A549 (cell line): Measurements from ENCODE around the gene MEIKIN. TPM values are rescaled to one million over a fixed set of nuclear protein-coding genes. Genes with fewer than 3 reads are reported as not detected.
A peak's percentile ranks its signal among the peaks of the same experiment; 100 is the strongest.

Experiments
- ATAC-seq, 2 experiments: fragments of 200-7000 bp in 1 of 2; fragments of >200 bp in 1 of 2; cut with Nextera tagmentation in 1 of 2; cut with Tn5 transposase in 1 of 2; 3 replicates each; pipeline versions ENCODE4 v1.8.0 to v1.9.1; 2018 to 2020; ENCODE audit warnings: mild to moderate bottlenecking in 1 of 2, moderate library complexity in 1 of 2
- CTCF ChIA-PET: fragments of 300-600 bp; sonication (Branson Sonifier 250); formaldehyde crosslinking; extraction: SDS; loops from one replicate; lab custom pipeline; 2021; ENCODE audit warnings: antibody characterized with exemption, inconsistent platforms; lab: Yijun Ruan, JAX
- POLR2A ChIA-PET: fragments of 350-600 bp; formaldehyde crosslinking; extraction: SDS; loops from one replicate; lab custom pipeline; 2021; ENCODE audit warnings: antibody characterized with exemption, inconsistent platforms; lab: Yijun Ruan, JAX
- DNase-seq, 2 experiments: peaks; one replicate each; pipeline versions ENCODE4 v3.0.0 to v3.0.0-alpha.2; 2011 to 2016; ENCODE audit warnings: low read depth in 1 of 2, low spot score in 1 of 2
- FAIRE-seq: peaks from 2 replicates; lab custom pipeline; 2011; peaks lifted over from hg19 to GRCh38; lab: Jason Lieb, UNC
- H3K27ac ChIP-seq, 2 experiments: fragments of >200 bp; sonication (Bioruptor Twin); formaldehyde crosslinking; 3 replicates each; pipeline ENCODE4 v1.5.1; 2016 to 2017
- H3K4me1 ChIP-seq: fragments of >200 bp; sonication (Bioruptor Twin); formaldehyde crosslinking; 3 replicates; pipeline ENCODE4 v1.6.1; 2016
- H3K4me2 ChIP-seq: fragments of >200 bp; sonication (Bioruptor Twin); formaldehyde crosslinking; 3 replicates; pipeline ENCODE4 v1.6.1; 2016
- H3K4me3 ChIP-seq: fragments of >200 bp; sonication (Bioruptor Twin); formaldehyde crosslinking; 3 replicates; pipeline ENCODE4 v1.5.1; 2016
- H3K9me3 ChIP-seq: fragments of >200 bp; sonication (Bioruptor Twin); formaldehyde crosslinking; 3 replicates; pipeline ENCODE4 v1.6.1; 2016
- BCL3 ChIP-seq: fragments of >200 bp; sonication (Bioruptor Twin); formaldehyde crosslinking; IDR thresholded peaks from 3 replicates; pipeline ENCODE4 v1.6.1; 2016
- CBX8 ChIP-seq: fragments of 200-600 bp; sonication (generic); IDR thresholded peaks from 2 replicates; pipeline ENCODE4 v1.6.1; 2016
- CHD4 ChIP-seq: fragments of 200-600 bp; sonication (generic); IDR thresholded peaks from 2 replicates; pipeline ENCODE4 v1.6.1; 2016; ENCODE audit warnings: antibody characterized with exemption, mild to moderate bottlenecking, borderline replicate concordance
- ELK1 ChIP-seq: fragments of 150-350 bp; IDR thresholded peaks from 2 replicates; pipeline ENCODE4 v1.6.1; 2014; ENCODE audit warnings: low read depth, mild to moderate bottlenecking, low read length
- FOSL2 ChIP-seq, 2 experiments: fragments of 450-650 bp in 1 of 2; fragments of >200 bp in 1 of 2; sonication (Bioruptor Twin) in 1 of 2; formaldehyde crosslinking; IDR thresholded peaks; 2 replicates each; pipeline versions ENCODE4 v1.5.0 to v1.6.1; 2016 to 2020; ENCODE audit warnings: mild to moderate bottlenecking in 1 of 2, moderate library complexity in 1 of 2
- GATA3 ChIP-seq: IDR thresholded peaks from 2 replicates; pipeline ENCODE4 v1.6.1; 2012; ENCODE audit warnings: borderline replicate concordance
- HEYL ChIP-seq: fragments of 250-450 bp; sonication (Bioruptor Pico); IDR thresholded peaks from 2 replicates; pipeline ENCODE4 v1.8.0; 2021; ENCODE audit warnings: mild to moderate bottlenecking, moderate library complexity
- HOXB13 ChIP-seq: fragments of 250-450 bp; sonication (Bioruptor Pico); IDR thresholded peaks from 2 replicates; pipeline ENCODE4 v1.5.0; 2020; ENCODE audit warnings: low read depth, mild to moderate bottlenecking, moderate library complexity
- HOXB5 ChIP-seq: fragments of 250-450 bp; sonication (Bioruptor Pico); IDR thresholded peaks from 2 replicates; pipeline ENCODE4 v1.5.0; 2020; ENCODE audit warnings: mild to moderate bottlenecking, moderate library complexity
- JUNB ChIP-seq: fragments of >200 bp; sonication (Bioruptor Twin); formaldehyde crosslinking; IDR thresholded peaks from 2 replicates; pipeline ENCODE4 v1.6.1; 2016
- MAFK ChIP-seq: fragments of 450-650 bp; IDR thresholded peaks from 2 replicates; pipeline ENCODE4 v1.6.1; 2014; ENCODE audit not compliant: partially characterized antibody
- MAZ ChIP-seq: fragments of 150-350 bp; IDR thresholded peaks from 2 replicates; pipeline ENCODE4 v1.6.1; 2014; ENCODE audit warnings: antibody characterized with exemption, low read depth, low read length, borderline replicate concordance
- NPAS2 ChIP-seq: fragments of 250-450 bp; sonication (Bioruptor Pico); IDR thresholded peaks from 2 replicates; pipeline ENCODE4 v1.8.0; 2022; ENCODE audit warnings: mild to moderate bottlenecking, moderate library complexity, borderline replicate concordance
- RAD21 ChIP-seq, 2 experiments: fragments of >200 bp in 1 of 2; sonication (Bioruptor Twin) in 1 of 2; formaldehyde crosslinking in 1 of 2; IDR thresholded peaks in 1 of 2; conservative IDR thresholded peaks in 1 of 2; 2 replicates in 1 of 2; 3 replicates in 1 of 2; pipeline ENCODE4 v1.6.1; 2012 to 2018; ENCODE audit warnings: inconsistent platforms in 1 of 2
- RARB ChIP-seq: fragments of 250-450 bp; sonication (Bioruptor Pico); IDR thresholded peaks from 2 replicates; pipeline ENCODE4 v1.8.0; 2021; ENCODE audit warnings: mild to moderate bottlenecking, moderate library complexity
- RCOR1 ChIP-seq: fragments of 150-350 bp; IDR thresholded peaks from 2 replicates; pipeline ENCODE4 v1.6.1; 2014; ENCODE audit warnings: antibody characterized with exemption, low read length, low read depth
- RNF2 ChIP-seq: fragments of 200-600 bp; sonication (generic); IDR thresholded peaks from 2 replicates; pipeline ENCODE4 v1.6.1; 2016; ENCODE audit warnings: low read depth, mild to moderate bottlenecking, antibody characterized with exemption, moderate library complexity, borderline replicate concordance
- SMC3 ChIP-seq: fragments of >200 bp; sonication (Bioruptor Twin); formaldehyde crosslinking; IDR thresholded peaks from 3 replicates; pipeline ENCODE4 v1.6.1; 2018; ENCODE audit warnings: inconsistent platforms
- ZC3H11A ChIP-seq: fragments of 450-650 bp; IDR thresholded peaks from 2 replicates; pipeline ENCODE4 v1.6.1; 2014; ENCODE audit warnings: antibody characterized with exemption, mild to moderate bottlenecking
- WGBS: methylation state at CpG from one replicate; pipeline ENCODE4 v1.1.6; 2017; ENCODE audit errors: missing lambda C conversion rate; 5-methylcytosine and 5-hydroxymethylcytosine counted together
- polyA plus RNA-seq, 4 experiments: library from polyadenylated mRNA; depleted of rRNA in 3 of 4; stranded (reverse); fragments of >200 nt; fragmentation: RNase III in 1 of 4; extraction: RNeasy Plus Mini Kit Qiagen cat#74134 plus additional on column Dnase treatment in 1 of 4; gene quantifications; 2 replicates in 3 of 4; 3 replicates in 1 of 4; pipeline ENCODE4 v1.2.3, GENCODE V29; 2011 to 2017
- TF ChIP-seq, protein P1 (sequence below): fragments of >200 bp; sonication (Bioruptor Twin); formaldehyde crosslinking; IDR thresholded peaks from 3 replicates; pipeline ENCODE4 v1.5.1; 2016
- TF ChIP-seq, protein P2 (sequence below): fragments of 250-450 bp; sonication (Bioruptor Pico); IDR thresholded peaks from 2 replicates; pipeline ENCODE4 v1.5.0; 2021; ENCODE audit warnings: mild to moderate bottlenecking, moderate library complexity, borderline replicate concordance

The MEIKIN gene
- polyA plus RNA-seq, 2 of the 4 experiments (the other 2 are of a cell fraction) = not detected

DNA sequence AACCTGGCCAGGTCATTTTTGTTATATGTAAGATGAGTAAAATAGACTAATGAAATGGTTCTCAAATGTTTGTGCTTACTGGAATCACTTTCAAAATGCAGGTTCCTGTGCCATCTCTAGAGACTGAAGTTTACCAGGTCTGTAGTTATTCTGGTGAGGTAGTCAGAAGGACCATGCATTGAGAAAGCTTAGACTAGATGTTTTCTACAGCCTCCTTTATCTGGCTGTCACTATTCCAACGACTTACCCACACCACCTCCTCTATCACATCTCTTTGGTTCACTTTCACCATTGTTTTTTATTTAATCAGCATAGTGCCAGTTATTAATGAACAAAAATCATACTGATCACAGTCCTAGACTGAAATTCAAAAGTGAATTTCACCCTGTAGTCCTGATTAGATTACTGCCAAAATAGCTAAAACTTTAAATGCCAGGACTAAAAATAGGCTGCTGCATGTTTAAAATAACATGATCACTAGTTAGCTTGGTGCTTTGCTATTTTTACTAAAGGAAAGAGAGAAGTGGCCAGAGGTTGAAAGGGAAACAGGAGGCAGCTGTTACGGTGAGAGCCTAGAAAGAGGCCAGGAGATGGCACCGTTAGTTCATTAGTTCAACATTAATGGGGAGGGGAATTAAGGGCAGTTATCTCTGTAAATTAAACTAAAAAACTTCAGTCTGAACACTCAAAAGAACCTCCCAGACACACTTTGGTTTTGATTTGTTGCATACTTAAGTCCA is 134.8 kb downstream of the MEIKIN start:
- Histone ChIP-seq H3K4me2 (no peak overlapping the region), H3K9me3 (no peaks in the 10 kb centered on the region), H3K27ac (no peak overlapping the region), H3K4me1 (peaks cover 5% of the 10 kb centered on the region; the same call in 1 of the 3 replicates), H3K4me3 (no peak overlapping the region)
- peak in 1 of 2 experiments; percentile 66; a peak in 3 of 6 replicates for ATAC-seq
- ChIA-PET POLR2A (no interaction called here), CTCF (interaction anchor here (0.6 to 2.1 kb wide), 11 partner anchors 9 to 938 kb away, joined by 3 to 10 read pairs (median 4); no protein-coding TSS in a partner anchor)
- FAIRE-seq = no peak
- 36% methylated on average over 3 of the region's 3 CpGs for WGBS
- peak in 1 of 2 experiments; percentile 11 for DNase-seq
- TF ChIP-seq RCOR1 = no peak
- TF ChIP-seq RNF2 = no peak
- TF ChIP-seq, protein P1, sequence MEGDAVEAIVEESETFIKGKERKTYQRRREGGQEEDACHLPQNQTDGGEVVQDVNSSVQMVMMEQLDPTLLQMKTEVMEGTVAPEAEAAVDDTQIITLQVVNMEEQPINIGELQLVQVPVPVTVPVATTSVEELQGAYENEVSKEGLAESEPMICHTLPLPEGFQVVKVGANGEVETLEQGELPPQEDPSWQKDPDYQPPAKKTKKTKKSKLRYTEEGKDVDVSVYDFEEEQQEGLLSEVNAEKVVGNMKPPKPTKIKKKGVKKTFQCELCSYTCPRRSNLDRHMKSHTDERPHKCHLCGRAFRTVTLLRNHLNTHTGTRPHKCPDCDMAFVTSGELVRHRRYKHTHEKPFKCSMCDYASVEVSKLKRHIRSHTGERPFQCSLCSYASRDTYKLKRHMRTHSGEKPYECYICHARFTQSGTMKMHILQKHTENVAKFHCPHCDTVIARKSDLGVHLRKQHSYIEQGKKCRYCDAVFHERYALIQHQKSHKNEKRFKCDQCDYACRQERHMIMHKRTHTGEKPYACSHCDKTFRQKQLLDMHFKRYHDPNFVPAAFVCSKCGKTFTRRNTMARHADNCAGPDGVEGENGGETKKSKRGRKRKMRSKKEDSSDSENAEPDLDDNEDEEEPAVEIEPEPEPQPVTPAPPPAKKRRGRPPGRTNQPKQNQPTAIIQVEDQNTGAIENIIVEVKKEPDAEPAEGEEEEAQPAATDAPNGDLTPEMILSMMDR = peak; percentile 30; the same call in 2 of the 3 replicates
- peak; percentile 40 for TF ChIP-seq SMC3
- no peak for TF ChIP-seq NPAS2 (CRISPR knock-in tag)
- TF ChIP-seq CBX8 = no peak
- TF ChIP-seq RAD21 (conservative IDR thresholded peaks at IDR 0.05 in 1 of 2, IDR thresholded peaks at IDR 0.05 in 1 of 2) = peak; percentile 38 to 57; a peak in 3 of 5 replicates
- no peak for TF ChIP-seq HEYL (CRISPR knock-in tag)
- no peak for TF ChIP-seq ELK1
- TF ChIP-seq, all 56 proteins: peak for 3

DNA sequence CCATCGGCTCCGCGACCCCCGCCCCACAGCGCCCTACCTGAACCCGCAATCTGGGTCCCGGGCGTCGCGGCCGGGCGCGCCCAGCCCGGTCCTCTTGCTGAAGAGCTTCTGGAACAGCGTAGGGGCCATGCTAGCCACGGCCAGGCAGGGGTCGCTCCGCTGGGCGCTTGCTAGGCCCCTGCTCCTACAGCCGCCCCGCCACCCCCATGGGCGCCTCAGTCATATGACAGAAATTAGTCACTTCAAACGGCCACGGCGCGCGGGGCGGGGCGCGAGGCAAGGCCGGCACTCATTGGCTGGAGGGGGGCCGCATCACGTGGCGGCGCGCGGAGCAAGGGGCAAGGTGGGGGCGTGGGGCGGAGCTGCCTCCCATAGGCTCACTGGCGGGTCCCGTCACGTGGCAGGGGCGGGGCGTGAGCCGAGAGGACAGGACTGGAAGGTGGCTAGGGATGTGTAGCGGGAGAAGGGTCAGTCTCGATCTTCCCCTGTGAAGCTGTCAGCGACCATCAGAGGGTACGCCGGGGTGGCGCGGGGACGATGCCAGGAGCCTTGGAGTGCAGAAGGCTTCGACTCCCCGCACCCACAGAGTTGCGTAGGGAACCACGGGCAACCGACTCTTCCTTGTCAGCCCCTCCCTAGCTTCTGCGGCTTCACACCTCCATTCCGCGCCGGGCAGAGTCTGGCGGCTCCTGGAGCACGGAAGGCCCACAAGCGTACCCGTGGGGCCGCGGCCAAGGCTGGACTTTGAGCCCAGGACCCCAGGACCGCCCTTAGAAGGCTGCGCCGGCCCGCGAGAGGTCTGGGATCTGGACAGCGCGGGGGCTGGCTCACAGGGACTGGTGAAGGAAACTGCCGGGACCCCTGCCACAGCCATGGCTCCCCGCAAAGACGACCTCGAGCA is 148.4 kb downstream of the MEIKIN start, which contains the start of gene FNIP1:
Gene FNIP1, minus strand, starts transcription at position 225 of the 901 bp plus-strand sequence. Its CDS starts 96 bp downstream, at position 129.
- FAIRE-seq = no peak
- ChIA-PET CTCF (interaction anchor here (0.6 to 1.2 kb wide), 3 partner anchors 64 to 209 kb away, joined by 3 read pairs; no protein-coding TSS in a partner anchor), POLR2A (interaction anchor here (0.7 to 2.3 kb wide), 8 partner anchors 9 to 211 kb away, joined by 3 to 11 read pairs (median 4); partner anchors contain the start of gene RAPGEF6)
- H3K27ac ChIP-seq = peak within 1 kb of the TSS; percentile 90 to 97
- peaks cover 18% of the 10 kb centered on the region for H3K4me1 ChIP-seq
- H3K9me3 ChIP-seq = no peaks in the 10 kb centered on the region
- peak within 1 kb of the TSS; percentile 97 for H3K4me2 ChIP-seq
- DNase-seq = peak; percentile 97 to 99
- WGBS = 3% methylated on average over 15 of the region's 79 CpGs
- H3K4me3 ChIP-seq = peak within 1 kb of the TSS; percentile 76
- peak; percentile 93 to 97 for ATAC-seq
- TF ChIP-seq RAD21 (conservative IDR thresholded peaks at IDR 0.05 in 1 of 2, IDR thresholded peaks at IDR 0.05 in 1 of 2) (no peak), HOXB5 (CRISPR knock-in tag) (no peak), BCL3 (peak; percentile 71; the same call in 1 of the 3 replicates), RARB (CRISPR knock-in tag) (no peak), GATA3 (no peak), CHD4 (no peak), HOXB13 (CRISPR knock-in tag) (no peak), MAFK (no peak), MAZ (0 out of 2 replicates have a peak, but pooled peaks have one; percentile 59), JUNB (no peak), ZC3H11A (no peak), FOSL2 (IDR thresholded peaks at IDR 0.05) (0 out of 2 replicates have a peak, but pooled peaks have one; percentile 13), FOSL2 (CRISPR knock-in tag; IDR thresholded peaks at IDR 0.05) (peak; percentile 87), NPAS2 (CRISPR knock-in tag) (no peak)
- TF ChIP-seq, protein P1 = no peak
- TF ChIP-seq, protein P2, sequence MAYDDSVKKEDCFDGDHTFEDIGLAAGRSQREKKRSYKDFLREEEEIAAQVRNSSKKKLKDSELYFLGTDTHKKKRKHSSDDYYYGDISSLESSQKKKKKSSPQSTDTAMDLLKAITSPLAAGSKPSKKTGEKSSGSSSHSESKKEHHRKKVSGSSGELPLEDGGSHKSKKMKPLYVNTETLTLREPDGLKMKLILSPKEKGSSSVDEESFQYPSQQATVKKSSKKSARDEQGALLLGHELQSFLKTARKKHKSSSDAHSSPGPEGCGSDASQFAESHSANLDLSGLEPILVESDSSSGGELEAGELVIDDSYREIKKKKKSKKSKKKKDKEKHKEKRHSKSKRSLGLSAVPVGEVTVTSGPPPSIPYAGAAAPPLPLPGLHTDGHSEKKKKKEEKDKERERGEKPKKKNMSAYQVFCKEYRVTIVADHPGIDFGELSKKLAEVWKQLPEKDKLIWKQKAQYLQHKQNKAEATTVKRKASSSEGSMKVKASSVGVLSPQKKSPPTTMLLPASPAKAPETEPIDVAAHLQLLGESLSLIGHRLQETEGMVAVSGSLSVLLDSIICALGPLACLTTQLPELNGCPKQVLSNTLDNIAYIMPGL (CRISPR knock-in tag) = peak; percentile 37; the same call in 1 of the 2 replicates
